Thyroid gland (tissue), 4 donors: ENCODE results near the gene CCDC85C. TPM values are rescaled to one million over a fixed set of nuclear protein-coding genes. Genes with fewer than 3 reads are reported as not detected.

Experiments
- DNase-seq, 2 donors: peaks; one replicate each; pipeline ENCODE4 v3.0.0-alpha.2; 2019
- H3K27ac ChIP-seq, 3 donors: fragments of 200-600 bp; sonication (generic); 1 replicate in 2 of 3; 2 replicates in 1 of 3; pipeline ENCODE4 v1.5.1; 2016 to 2019; ENCODE audit warnings: mild to moderate bottlenecking in 1 of 3, moderate library complexity in 1 of 3
- H3K27me3 ChIP-seq: fragments of 200-600 bp; sonication (generic); one replicate; pipeline ENCODE4 v1.5.1; 2019
- H3K36me3 ChIP-seq, 2 donors: fragments of 200-600 bp; sonication (generic); one replicate each; pipeline ENCODE4 v1.5.1; 2016 to 2019
- H3K4me1 ChIP-seq, 2 donors: fragments of 200-600 bp; sonication (generic); one replicate each; pipeline ENCODE4 v1.5.1; 2017 to 2019
- H3K4me3 ChIP-seq, 3 donors: fragments of 200-600 bp; sonication (generic); replicated peaks in 1 of 3; 1 replicate in 2 of 3; 2 replicates in 1 of 3; pipeline ENCODE4 v1.5.1; 2016; ENCODE audit warnings: mild to moderate bottlenecking in 1 of 3
- H3K9me3 ChIP-seq: fragments of 200-600 bp; sonication (generic); one replicate; pipeline ENCODE4 v1.5.1; 2017
- POLR2A ChIP-seq, 2 donors: fragments of 450-650 bp; IDR thresholded peaks; one replicate each; pipeline ENCODE4 v1.6.1; 2017; ENCODE audit warnings: antibody characterized with exemption in 2 of 2, mild to moderate bottlenecking in 2 of 2, moderate library complexity in 1 of 2
- WGBS, 2 donors: methylation state at CpG; one replicate each; pipeline ENCODE4 v1.1.5; 2017; 5-methylcytosine and 5-hydroxymethylcytosine counted together
- intact Hi-C: fragments of 100-400 bp; cut with DNase I; formaldehyde crosslinking; loops from one replicate; pipeline ENCODE4 v1.15.1; 2023
- total RNA-seq, 4 donors: library from RNA; depleted of rRNA; stranded (reverse); fragments of >200 nt; gene quantifications; one replicate each; pipeline ENCODE4 v1.2.3, GENCODE V29; 2016
- TF ChIP-seq, protein P1 (sequence below), 6 experiments: fragments of 200-600 bp in 3 of 6; fragments of 450-650 bp in 3 of 6; sonication (generic) in 3 of 6; IDR thresholded peaks; one replicate each; pipeline ENCODE4 v1.5.1; 2016 to 2019; ENCODE audit warnings: antibody characterized with exemption in 6 of 6, mild to moderate bottlenecking in 2 of 6, inconsistent platforms in 1 of 6, moderate library complexity in 1 of 6

Gene CCDC85C
- total RNA-seq, 4 donors from 2014 or later = 8.6 to 28.3 (median 17.3) TPM

DNA sequence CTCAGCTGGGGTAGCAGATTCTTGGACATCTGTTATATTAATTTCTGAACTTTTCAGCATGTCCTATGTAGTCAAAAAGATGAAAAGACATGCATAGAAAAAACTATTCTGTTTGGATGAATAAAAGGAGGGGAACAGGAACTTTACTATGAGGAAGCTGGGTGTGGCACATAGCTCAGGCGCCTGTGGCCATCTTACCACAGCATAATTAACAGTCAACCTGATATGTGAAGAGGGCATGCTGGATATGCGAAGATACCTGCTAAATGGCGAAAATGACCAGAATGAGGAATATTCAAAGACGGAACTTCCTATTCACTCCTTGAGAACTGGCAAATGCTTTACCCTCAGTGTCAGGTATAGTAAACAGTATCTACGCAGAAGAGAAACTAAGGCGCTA is 141.8 kb downstream of the CCDC85C start:
- TF ChIP-seq, protein P1, sequence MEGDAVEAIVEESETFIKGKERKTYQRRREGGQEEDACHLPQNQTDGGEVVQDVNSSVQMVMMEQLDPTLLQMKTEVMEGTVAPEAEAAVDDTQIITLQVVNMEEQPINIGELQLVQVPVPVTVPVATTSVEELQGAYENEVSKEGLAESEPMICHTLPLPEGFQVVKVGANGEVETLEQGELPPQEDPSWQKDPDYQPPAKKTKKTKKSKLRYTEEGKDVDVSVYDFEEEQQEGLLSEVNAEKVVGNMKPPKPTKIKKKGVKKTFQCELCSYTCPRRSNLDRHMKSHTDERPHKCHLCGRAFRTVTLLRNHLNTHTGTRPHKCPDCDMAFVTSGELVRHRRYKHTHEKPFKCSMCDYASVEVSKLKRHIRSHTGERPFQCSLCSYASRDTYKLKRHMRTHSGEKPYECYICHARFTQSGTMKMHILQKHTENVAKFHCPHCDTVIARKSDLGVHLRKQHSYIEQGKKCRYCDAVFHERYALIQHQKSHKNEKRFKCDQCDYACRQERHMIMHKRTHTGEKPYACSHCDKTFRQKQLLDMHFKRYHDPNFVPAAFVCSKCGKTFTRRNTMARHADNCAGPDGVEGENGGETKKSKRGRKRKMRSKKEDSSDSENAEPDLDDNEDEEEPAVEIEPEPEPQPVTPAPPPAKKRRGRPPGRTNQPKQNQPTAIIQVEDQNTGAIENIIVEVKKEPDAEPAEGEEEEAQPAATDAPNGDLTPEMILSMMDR (IDR thresholded peaks at IDR 0.05) = no peak
- TF ChIP-seq POLR2A (IDR thresholded peaks at IDR 0.05) = no peak
- no peak for DNase-seq
- Histone ChIP-seq H3K27ac (no peak overlapping the region), H3K4me1 (peaks cover 1 to 4% of the 10 kb centered on the region in 2 donors), H3K27me3 (no peaks in the 10 kb centered on the region), H3K4me3 (no peak overlapping the region), H3K9me3 (no peaks in the 10 kb centered on the region), H3K36me3 (peaks cover 25 to 48% of the 10 kb centered on the region in 2 donors)
- intact Hi-C loops = no loop called here
- WGBS, 2 donors = 71 to 80% methylated on average over 6 of the region's 6 CpGs

DNA sequence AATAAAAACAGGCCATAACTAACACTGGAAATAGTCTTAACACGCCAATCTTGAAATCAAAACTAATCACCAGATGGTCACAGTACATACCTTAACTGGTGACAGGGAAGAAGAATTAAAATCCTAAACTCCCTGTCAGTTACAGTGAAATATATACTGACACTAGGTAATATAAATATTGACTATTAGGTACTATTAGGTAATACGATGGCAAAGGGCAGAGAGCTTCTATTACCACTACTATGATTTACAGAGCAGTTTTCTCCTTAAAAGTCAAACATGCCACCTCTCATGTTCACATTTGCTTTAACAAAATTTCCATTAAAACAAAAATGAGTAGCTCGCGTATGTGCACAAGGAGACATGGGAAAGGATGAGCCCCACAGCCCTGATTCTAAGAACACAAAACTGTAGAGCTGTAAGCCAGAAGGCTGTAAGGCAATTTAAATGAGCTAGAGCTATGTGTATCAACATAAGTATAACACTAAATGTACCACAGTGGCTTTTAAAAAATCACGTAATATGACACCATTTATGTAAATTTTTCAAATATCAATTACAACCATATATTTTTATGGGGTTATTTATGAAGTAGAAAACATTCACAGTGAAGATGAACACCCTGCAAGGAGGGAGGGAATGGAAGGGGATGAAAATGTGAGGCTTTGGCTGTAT is 142.5 kb downstream of the CCDC85C start:
- 97 to 98% methylated on average over 5 of the region's 5 CpGs for WGBS, 2 donors
- Histone ChIP-seq H3K9me3 (no peaks in the 10 kb centered on the region), H3K27ac (no peak overlapping the region), H3K36me3 (peaks cover 25 to 55% of the 10 kb centered on the region in 2 donors), H3K4me1 (no peaks in the 10 kb centered on the region), H3K27me3 (no peaks in the 10 kb centered on the region), H3K4me3 (no peak overlapping the region)
- TF ChIP-seq POLR2A (IDR thresholded peaks at IDR 0.05) = no peak
- TF ChIP-seq, protein P1 (IDR thresholded peaks at IDR 0.05) = no peak
- intact Hi-C loops = no loop called here
- DNase-seq = no peak

DNA sequence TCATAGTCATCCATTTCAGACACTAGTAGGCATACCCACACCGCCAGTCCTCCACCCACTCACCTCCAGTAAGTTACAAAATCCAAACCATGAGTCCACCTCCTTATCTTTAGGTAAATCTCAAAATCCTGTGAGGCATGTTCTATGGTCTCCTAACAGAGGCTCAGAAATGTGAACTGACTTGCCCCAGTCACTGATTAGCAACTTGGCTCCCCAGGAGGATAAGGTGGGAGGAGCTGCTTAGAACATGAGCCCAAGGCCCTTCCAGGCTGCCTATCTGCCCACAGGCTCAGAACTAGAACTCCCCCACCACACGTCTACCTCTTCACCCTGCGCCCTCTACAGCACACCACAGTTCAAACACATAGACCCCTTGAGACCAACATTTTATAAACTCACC is 143.2 kb downstream of the CCDC85C start:
- Histone ChIP-seq H3K4me3 (no peak overlapping the region), H3K36me3 (peaks cover 28 to 55% of the 10 kb centered on the region in 2 donors), H3K4me1 (no peaks in the 10 kb centered on the region), H3K27me3 (no peaks in the 10 kb centered on the region), H3K9me3 (no peaks in the 10 kb centered on the region), H3K27ac (no peak overlapping the region)
- DNase-seq = no peak
- no peak for TF ChIP-seq POLR2A (IDR thresholded peaks at IDR 0.05)
- TF ChIP-seq, protein P1 (IDR thresholded peaks at IDR 0.05) = no peak
- intact Hi-C loops = no loop called here
- WGBS, 2 donors = 95 to 97% methylated on average over 3 of the region's 3 CpGs

DNA sequence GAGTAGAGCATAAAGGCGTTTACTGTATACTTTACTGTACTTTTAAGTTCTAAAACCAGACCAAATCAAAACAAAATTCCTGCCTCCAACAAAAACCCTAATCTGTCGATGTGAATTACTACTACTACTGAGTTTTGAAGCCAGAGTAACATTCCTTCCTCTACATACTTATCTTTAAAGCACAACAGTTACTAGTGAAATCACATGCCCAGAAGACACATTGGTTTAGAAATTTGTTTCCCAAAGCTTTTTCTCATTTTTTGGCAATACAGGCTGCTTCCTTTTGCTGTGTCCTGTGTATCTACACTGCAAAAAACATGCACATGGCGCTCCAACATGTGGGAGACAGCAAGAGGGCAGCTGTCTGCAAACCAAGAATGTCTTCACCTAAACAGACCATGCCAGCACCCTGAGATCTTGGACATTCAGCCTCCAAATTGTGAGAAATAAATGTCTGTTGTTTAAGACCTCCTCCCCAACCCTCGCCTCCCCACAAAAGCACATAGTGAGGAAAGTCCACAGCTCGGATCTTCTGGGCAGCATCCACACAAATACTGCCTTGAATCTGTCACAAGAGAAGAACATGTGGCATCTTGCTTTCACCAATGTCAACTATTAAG is 144.4 kb downstream of the CCDC85C start:
- Histone ChIP-seq H3K36me3 (peaks cover 30 to 55% of the 10 kb centered on the region in 2 donors), H3K27ac (no peak overlapping the region), H3K27me3 (no peaks in the 10 kb centered on the region), H3K9me3 (no peaks in the 10 kb centered on the region), H3K4me3 (no peak overlapping the region), H3K4me1 (no peaks in the 10 kb centered on the region)
- intact Hi-C loops = no loop called here
- TF ChIP-seq, protein P1 (IDR thresholded peaks at IDR 0.05) = no peak
- TF ChIP-seq POLR2A (IDR thresholded peaks at IDR 0.05) = no peak
- no peak for DNase-seq
- WGBS, 2 donors = 87 to 88% methylated on average over 5 of the region's 5 CpGs

DNA sequence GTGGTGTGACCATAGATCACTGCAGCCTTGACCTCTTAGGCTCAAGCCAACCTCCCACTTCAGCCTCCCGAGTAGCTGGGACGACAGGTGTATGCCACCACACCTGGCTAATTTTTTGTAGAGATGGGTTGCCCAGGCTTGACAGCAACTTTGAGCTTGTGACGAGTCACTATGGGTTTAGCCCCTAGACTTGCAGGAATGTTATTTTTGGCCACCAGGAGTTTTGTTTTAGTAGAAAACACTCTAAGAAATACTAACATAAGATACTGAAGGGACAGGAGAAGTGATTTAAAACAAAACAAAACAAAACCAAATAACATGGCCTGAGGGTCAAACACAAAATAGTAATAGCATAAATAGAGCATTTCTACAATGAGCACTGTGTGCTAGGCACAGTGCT is 149.8 kb downstream of the CCDC85C start:
- DNase-seq = no peak
- Histone ChIP-seq H3K9me3 (no peaks in the 10 kb centered on the region), H3K27me3 (no peaks in the 10 kb centered on the region), H3K4me1 (no peaks in the 10 kb centered on the region), H3K36me3 (peaks cover 19 to 22% of the 10 kb centered on the region in 2 donors), H3K4me3 (no peak overlapping the region), H3K27ac (no peak overlapping the region)
- TF ChIP-seq POLR2A (IDR thresholded peaks at IDR 0.05) = no peak
- TF ChIP-seq, protein P1 (IDR thresholded peaks at IDR 0.05) = no peak
- intact Hi-C loops = no loop called here
- 79 to 84% methylated on average over 3 of the region's 3 CpGs for WGBS, 2 donors
